HL-60 (cell line): ENCODE measurements around the gene RPL10.

Source experiments
- DNase-seq, 2 experiments: peaks; one replicate each; pipeline ENCODE4 v3.0.0-alpha.2; 2010 to 2020; ENCODE audit warnings: low read depth in 1 of 2, low spot score in 1 of 2
- H3K27ac ChIP-seq: fragments of 250-450 bp; sonication (Bioruptor Pico); replicated peaks from 2 replicates; pipeline ENCODE4 v1.5.1; 2020; ENCODE audit warnings: mild to moderate bottlenecking, moderate library complexity
- H3K27me3 ChIP-seq: fragments of 250-450 bp; sonication (Bioruptor Pico); 2 replicates; pipeline ENCODE4 v1.5.1; 2021; ENCODE audit warnings: mild to moderate bottlenecking, moderate library complexity; ENCODE audit not compliant: insufficient read depth, poor library complexity, severe bottlenecking
- H3K4me3 ChIP-seq: replicated peaks from 2 replicates; pipeline ENCODE4 v1.5.1; 2011; ENCODE audit warnings: mild to moderate bottlenecking, control low read depth, low read length; ENCODE audit not compliant: insufficient read depth
- GABPA ChIP-seq: IDR thresholded peaks from 2 replicates; pipeline ENCODE4 v1.6.1; 2012; ENCODE audit warnings: low read depth
- POLR2AphosphoS5 ChIP-seq: IDR thresholded peaks from 2 replicates; pipeline ENCODE4 v1.6.1; 2012; ENCODE audit warnings: low read depth
- REST ChIP-seq: IDR thresholded peaks from 2 replicates; pipeline ENCODE4 v1.6.1; 2012; ENCODE audit warnings: low read depth; ENCODE audit not compliant: insufficient replicate concordance
- SPI1 ChIP-seq: IDR thresholded peaks from 2 replicates; pipeline ENCODE4 v1.6.1; 2012; ENCODE audit warnings: low read depth, mild to moderate bottlenecking, borderline replicate concordance
- TF ChIP-seq, protein P1 (sequence below): IDR thresholded peaks from one replicate; pipeline ENCODE4 v1.5.1; 2011; ENCODE audit warnings: low read length, control low read depth, inconsistent platforms; ENCODE audit not compliant: insufficient read depth

RPL10 gene

DNA sequence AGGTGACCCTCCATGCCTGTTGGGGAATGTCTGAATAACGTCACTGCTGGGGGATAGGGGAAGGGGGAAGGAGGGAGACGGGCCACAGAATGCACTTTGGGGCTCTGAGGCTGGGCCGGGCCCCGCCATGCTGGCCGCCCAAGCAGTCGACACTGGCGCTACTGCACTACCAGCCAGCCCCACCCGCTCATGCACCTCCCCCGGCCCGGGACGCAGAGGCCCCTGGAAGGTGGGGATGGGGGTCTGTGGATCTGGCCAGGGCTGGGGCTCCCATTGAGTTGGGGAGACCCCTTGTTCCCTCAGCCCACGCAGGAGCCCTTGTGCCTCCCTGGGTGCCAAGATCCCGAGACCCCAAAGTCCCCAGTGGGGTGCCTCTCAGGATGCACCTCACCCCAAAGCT lies 41.6 kb upstream of the RPL10 start:
- DNase-seq, result peak in 1 of 2 experiments; percentile 31
- TF ChIP-seq POLR2AphosphoS5 (no peak), GABPA (no peak)
- TF ChIP-seq, protein P1, sequence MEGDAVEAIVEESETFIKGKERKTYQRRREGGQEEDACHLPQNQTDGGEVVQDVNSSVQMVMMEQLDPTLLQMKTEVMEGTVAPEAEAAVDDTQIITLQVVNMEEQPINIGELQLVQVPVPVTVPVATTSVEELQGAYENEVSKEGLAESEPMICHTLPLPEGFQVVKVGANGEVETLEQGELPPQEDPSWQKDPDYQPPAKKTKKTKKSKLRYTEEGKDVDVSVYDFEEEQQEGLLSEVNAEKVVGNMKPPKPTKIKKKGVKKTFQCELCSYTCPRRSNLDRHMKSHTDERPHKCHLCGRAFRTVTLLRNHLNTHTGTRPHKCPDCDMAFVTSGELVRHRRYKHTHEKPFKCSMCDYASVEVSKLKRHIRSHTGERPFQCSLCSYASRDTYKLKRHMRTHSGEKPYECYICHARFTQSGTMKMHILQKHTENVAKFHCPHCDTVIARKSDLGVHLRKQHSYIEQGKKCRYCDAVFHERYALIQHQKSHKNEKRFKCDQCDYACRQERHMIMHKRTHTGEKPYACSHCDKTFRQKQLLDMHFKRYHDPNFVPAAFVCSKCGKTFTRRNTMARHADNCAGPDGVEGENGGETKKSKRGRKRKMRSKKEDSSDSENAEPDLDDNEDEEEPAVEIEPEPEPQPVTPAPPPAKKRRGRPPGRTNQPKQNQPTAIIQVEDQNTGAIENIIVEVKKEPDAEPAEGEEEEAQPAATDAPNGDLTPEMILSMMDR, result no peak

GRCh38 chrX:154357205-154357604 lies 41.0 kb upstream of the RPL10 start:
- TF ChIP-seq, protein P1, result no peak
- TF ChIP-seq GABPA (no peak), POLR2AphosphoS5 (no peak), SPI1 (no peak), REST (no peak)
- H3K4me3 ChIP-seq, result no peak overlapping the region
- DNase-seq, result peak in 1 of 2 experiments; percentile 45
- no peaks in the 10 kb centered on the region for H3K27me3 ChIP-seq
- H3K27ac ChIP-seq, result no peak overlapping the region

More for the DNA sequence above, 41.6 kb upstream of the RPL10 start:
- Histone ChIP-seq H3K27me3 (no peaks in the 10 kb centered on the region), H3K27ac (no peak overlapping the region), H3K4me3 (no peak overlapping the region)

GRCh38 chrX:154358011-154358410 lies 40.2 kb upstream of the RPL10 start:
- no peak overlapping the region for H3K4me3 ChIP-seq

More at GRCh38 chrX:154358011-154358410, 40.2 kb upstream of the RPL10 start:
- DNase-seq, result peak in 1 of 2 experiments; percentile 22
- no peak for TF ChIP-seq SPI1
- no peak for TF ChIP-seq POLR2AphosphoS5
- TF ChIP-seq GABPA, result no peak
- TF ChIP-seq, protein P1, result no peak
- no peak for TF ChIP-seq REST
- H3K27me3 ChIP-seq, result no peaks in the 10 kb centered on the region
- H3K27ac ChIP-seq, result no peak overlapping the region
